Liver (tissue), 9 donors: Measurements from ENCODE around the gene UQCC3. TPM values are rescaled to one million over a fixed set of nuclear protein-coding genes. Genes with fewer than 3 reads are reported as not detected.
A peak's percentile ranks its signal among the peaks of the same experiment; 100 is the strongest.

Experiments
- DNase-seq: peaks from one replicate; pipeline ENCODE4 v3.0.0-alpha.2; 2017; ENCODE audit warnings: low spot score
- H3K27ac ChIP-seq, 2 donors: one replicate each; pipeline ENCODE4 v1.7.0; 2013; ENCODE audit warnings: inconsistent platforms in 2 of 2, low read length in 2 of 2, control low read depth in 1 of 2, low read depth in 1 of 2, mild to moderate bottlenecking in 1 of 2
- H3K27me3 ChIP-seq, 4 donors: one replicate each; pipeline versions ENCODE4 v1.6.1 to v1.7.0; 2013; ENCODE audit warnings: low read length in 3 of 4, inconsistent platforms in 1 of 4, mild to moderate bottlenecking in 1 of 4, moderate library complexity in 1 of 4; ENCODE audit not compliant: control insufficient read depth in 4 of 4, insufficient read depth in 4 of 4
- H3K36me3 ChIP-seq, 4 donors: one replicate each; pipeline versions ENCODE4 v1.6.1 to v1.7.0; 2013; ENCODE audit warnings: low read length in 3 of 4, mild to moderate bottlenecking in 3 of 4, low read depth in 1 of 4, moderate library complexity in 1 of 4; ENCODE audit not compliant: control insufficient read depth in 4 of 4, insufficient read depth in 3 of 4
- H3K4me1 ChIP-seq, 4 donors: one replicate each; pipeline versions ENCODE4 v1.6.1 to v1.7.0; 2013; ENCODE audit warnings: low read length in 3 of 4, mild to moderate bottlenecking in 3 of 4, moderate library complexity in 1 of 4; ENCODE audit not compliant: control insufficient read depth in 4 of 4, insufficient read depth in 4 of 4
- H3K4me3 ChIP-seq, 3 donors: one replicate each; pipeline versions ENCODE4 v1.6.1 to v1.7.0; 2013; ENCODE audit warnings: low read length in 3 of 3, control low read depth in 1 of 3, low read depth in 1 of 3, mild to moderate bottlenecking in 1 of 3
- H3K9ac ChIP-seq, 2 donors: one replicate each; pipeline ENCODE4 v1.7.0; 2013; ENCODE audit warnings: low read length in 2 of 2, mild to moderate bottlenecking in 2 of 2, moderate library complexity in 2 of 2, control low read depth in 1 of 2, low read depth in 1 of 2
- H3K9me3 ChIP-seq, 4 donors: one replicate each; pipeline versions ENCODE4 v1.6.1 to v1.7.0; 2013; ENCODE audit warnings: low read length in 3 of 4; ENCODE audit not compliant: control insufficient read depth in 4 of 4
- ATF3 ChIP-seq: IDR thresholded peaks from 2 replicates; pipeline ENCODE4 v1.6.1; 2016; ENCODE audit warnings: antibody characterized with exemption
- CTCF ChIP-seq: fragments of 150-350 bp; IDR thresholded peaks from 2 replicates; pipeline ENCODE4 v1.5.1; 2017; ENCODE audit warnings: improper control_type of control experiment, low read depth, low read length; ENCODE audit not compliant: missing input control
- EGR1 ChIP-seq, 2 donors: IDR thresholded peaks; 2 replicates each; pipeline ENCODE4 v1.6.1; 2016 to 2018; ENCODE audit warnings: antibody characterized with exemption in 2 of 2, low read depth in 2 of 2
- FOXA1 ChIP-seq: IDR thresholded peaks from 2 replicates; pipeline ENCODE4 v1.6.1; 2016; ENCODE audit warnings: antibody characterized with exemption
- FOXA2 ChIP-seq: IDR thresholded peaks from 2 replicates; pipeline ENCODE4 v1.6.1; 2016; ENCODE audit warnings: antibody characterized with exemption
- GABPA ChIP-seq, 2 donors: IDR thresholded peaks in 1 of 2; conservative IDR thresholded peaks in 1 of 2; 2 replicates each; pipeline ENCODE4 v1.6.1; 2016; ENCODE audit warnings: antibody characterized with exemption in 2 of 2, mild to moderate bottlenecking in 1 of 2, moderate library complexity in 1 of 2
- HNF4A ChIP-seq, 2 donors: conservative IDR thresholded peaks; 2 replicates each; pipeline ENCODE4 v1.6.1; 2016; ENCODE audit warnings: antibody characterized with exemption in 2 of 2, mild to moderate bottlenecking in 2 of 2
- JUND ChIP-seq, 2 donors: IDR thresholded peaks; 2 replicates each; pipeline ENCODE4 v1.6.1; 2016; ENCODE audit warnings: antibody characterized with exemption in 2 of 2
- MAX ChIP-seq: IDR thresholded peaks from 2 replicates; pipeline ENCODE4 v1.6.1; 2016; ENCODE audit warnings: antibody characterized with exemption
- NR2F2 ChIP-seq: IDR thresholded peaks from 2 replicates; pipeline ENCODE4 v1.6.1; 2016; ENCODE audit warnings: antibody characterized with exemption
- RAD21 ChIP-seq, 2 donors: IDR thresholded peaks; 2 replicates each; pipeline ENCODE4 v1.6.1; 2016; ENCODE audit warnings: antibody characterized with exemption in 2 of 2, mild to moderate bottlenecking in 2 of 2
- REST ChIP-seq: IDR thresholded peaks from 2 replicates; pipeline ENCODE4 v1.6.1; 2016; ENCODE audit warnings: antibody characterized with exemption, mild to moderate bottlenecking
- RXRA ChIP-seq, 2 donors: IDR thresholded peaks; 2 replicates each; pipeline ENCODE4 v1.6.1; 2017 to 2018; ENCODE audit warnings: antibody characterized with exemption in 2 of 2, mild to moderate bottlenecking in 1 of 2
- SP1 ChIP-seq: IDR thresholded peaks from 2 replicates; pipeline ENCODE4 v1.6.1; 2018; ENCODE audit warnings: antibody characterized with exemption, mild to moderate bottlenecking
- TAF1 ChIP-seq: conservative IDR thresholded peaks from 2 replicates; pipeline ENCODE4 v1.6.1; 2016; ENCODE audit warnings: antibody characterized with exemption, mild to moderate bottlenecking
- YY1 ChIP-seq: IDR thresholded peaks from 2 replicates; pipeline ENCODE4 v1.6.1; 2016; ENCODE audit warnings: antibody characterized with exemption, mild to moderate bottlenecking
- ZBTB33 ChIP-seq: IDR thresholded peaks from 2 replicates; pipeline ENCODE4 v1.6.1; 2016; ENCODE audit warnings: antibody characterized with exemption
- WGBS: extraction: QIAGEN DNeasy Blood & Tissue Kit; methylation state at CpG from one replicate; pipeline ENCODE4 v1.1.7; 2013; 5-methylcytosine and 5-hydroxymethylcytosine counted together
- polyA plus RNA-seq, 2 donors: library from polyadenylated mRNA; stranded (reverse) in 1 of 2; unstranded in 1 of 2; fragments of 200-250 nt in 1 of 2; fragments of >200 nt in 1 of 2; fragmentation: Nextera tagmentation in 1 of 2; extraction: Ambion mirVana in 1 of 2; gene quantifications; one replicate each; pipeline versions ENCODE4 v1.2.1 to v1.2.3, GENCODE V29; 2013 to 2015
- total RNA-seq, 2 donors: library from RNA; depleted of rRNA; stranded (reverse); fragments of >200 nt; gene quantifications; one replicate each; pipeline ENCODE4 v1.2.3, GENCODE V29; 2014
- donor health status: healthy.
- donor health status: healthy.
- donor health status: healthy.
- donor health status: healthy.
- donor health status: healthy.

UQCC3 gene
- total RNA-seq (1 to 10 TPM; 2.9 to 6.3 TPM), polyA plus RNA-seq (10 to 100 TPM in 1 of 2 donors, 1 to 10 TPM in 1; 7.0 to 12.2 TPM)

- peak within 1 kb of the TSS; percentile 80 to 84 for H3K9ac ChIP-seq
- WGBS, result under 1% methylated on average over 59 of the region's 59 CpGs
- no peaks in the 10 kb centered on the region for H3K27me3 ChIP-seq
- peak within 1 kb of the TSS; percentile 83 to 86 for H3K27ac ChIP-seq
- H3K4me1 ChIP-seq, result peaks cover 15 to 50% (median 38%) of the 10 kb centered on the region in 4 donors
- H3K4me3 ChIP-seq, result peak within 1 kb of the TSS; percentile 82 to 92 (median 86)
- H3K9me3 ChIP-seq, result no peaks in the 10 kb centered on the region
- DNase-seq, result peak; percentile 82
- TF ChIP-seq REST (peak; percentile 48), RAD21 (IDR thresholded peaks at IDR 0.05) (peak in 1 of 2 donors; percentile 25), TAF1 (peak; percentile 52), FOXA2 (no peak), RXRA (IDR thresholded peaks at IDR 0.05) (peak in 1 of 2 donors; percentile 28), EGR1 (IDR thresholded peaks at IDR 0.05; ENCODE audit: low read depth in 2 of 2) (peak in 1 of 2 donors; percentile 10), YY1 (peak; percentile 91), GABPA (IDR thresholded peaks at IDR 0.05 in 1 of 2, conservative IDR thresholded peaks at IDR 0.05 in 1 of 2) (peak in 1 of 2 donors; percentile 77), NR2F2 (peak; percentile 23), MAX (no peak), SP1 (no peak), FOXA1 (peak; percentile 38)
- H3K36me3 ChIP-seq, result peaks cover 0 to 7% (median under 1%) of the 10 kb centered on the region in 4 donors
Measured at GRCh38 chr11:62671608-62672389, at the start of gene UQCC3, which contains the start of gene LBHD1. Gene UQCC3, plus strand, starts transcription at chr11:62671673. Its CDS starts 73 bp downstream, at chr11:62671746. Gene LBHD1, minus strand, starts transcription at chr11:62672267. Its CDS starts 2,236 bp downstream, at chr11:62670031.

GRCh38 chr11:62622476-62623089 is 48.9 kb upstream of the UQCC3 start:
- Histone ChIP-seq H3K9ac (no peak overlapping the region), H3K4me1 (peaks cover 4 to 17% (median 10%) of the 10 kb centered on the region in 4 donors), H3K27ac (peak overlapping the region; percentile 80 to 96), H3K9me3 (no peaks in the 10 kb centered on the region), H3K36me3 (peaks cover 9 to 27% (median 24%) of the 10 kb centered on the region in 4 donors), H3K27me3 (no peaks in the 10 kb centered on the region), H3K4me3 (no peak overlapping the region)
- 89% methylated on average over 7 of the region's 7 CpGs for WGBS
- DNase-seq, result no peak
- no peak for TF ChIP-seq FOXA2
- no peak for TF ChIP-seq FOXA1
- TF ChIP-seq YY1, result no peak
- TF ChIP-seq MAX, result no peak
- no peak for TF ChIP-seq EGR1 (IDR thresholded peaks at IDR 0.05; ENCODE audit: low read depth in 2 of 2)
- TF ChIP-seq ATF3, result no peak
- TF ChIP-seq JUND (IDR thresholded peaks at IDR 0.05), result no peak
- TF ChIP-seq ZBTB33, result no peak
- TF ChIP-seq GABPA (IDR thresholded peaks at IDR 0.05 in 1 of 2, conservative IDR thresholded peaks at IDR 0.05 in 1 of 2), result no peak
- TF ChIP-seq REST, result no peak
- no peak for TF ChIP-seq CTCF
- TF ChIP-seq HNF4A (conservative IDR thresholded peaks at IDR 0.05), result no peak
- no peak for TF ChIP-seq SP1
- no peak for TF ChIP-seq TAF1
